GM18526 (cell line): Measurements from ENCODE around the gene SMPDL3B.

ENCODE experiments used
- POLR2A ChIP-seq: IDR thresholded peaks from 3 replicates; pipeline ENCODE4 v1.6.1; 2011; ENCODE audit not compliant: insufficient read length; ENCODE audit errors: extremely low read depth

The SMPDL3B gene

DNA sequence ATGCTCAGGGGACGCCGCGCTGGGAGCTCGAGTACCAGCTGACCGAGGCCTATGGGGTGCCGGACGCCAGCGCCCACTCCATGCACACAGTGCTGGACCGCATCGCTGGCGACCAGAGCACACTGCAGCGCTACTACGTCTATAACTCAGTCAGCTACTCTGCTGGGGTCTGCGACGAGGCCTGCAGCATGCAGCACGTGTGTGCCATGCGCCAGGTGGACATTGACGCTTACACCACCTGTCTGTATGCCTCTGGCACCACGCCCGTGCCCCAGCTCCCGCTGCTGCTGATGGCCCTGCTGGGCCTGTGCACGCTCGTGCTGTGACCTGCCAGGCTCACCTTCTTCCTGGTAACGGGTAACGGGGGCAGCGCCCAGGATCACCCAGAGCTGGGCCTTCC, 23.7 kb downstream of the SMPDL3B start:
- TF ChIP-seq POLR2A = no peak

DNA sequence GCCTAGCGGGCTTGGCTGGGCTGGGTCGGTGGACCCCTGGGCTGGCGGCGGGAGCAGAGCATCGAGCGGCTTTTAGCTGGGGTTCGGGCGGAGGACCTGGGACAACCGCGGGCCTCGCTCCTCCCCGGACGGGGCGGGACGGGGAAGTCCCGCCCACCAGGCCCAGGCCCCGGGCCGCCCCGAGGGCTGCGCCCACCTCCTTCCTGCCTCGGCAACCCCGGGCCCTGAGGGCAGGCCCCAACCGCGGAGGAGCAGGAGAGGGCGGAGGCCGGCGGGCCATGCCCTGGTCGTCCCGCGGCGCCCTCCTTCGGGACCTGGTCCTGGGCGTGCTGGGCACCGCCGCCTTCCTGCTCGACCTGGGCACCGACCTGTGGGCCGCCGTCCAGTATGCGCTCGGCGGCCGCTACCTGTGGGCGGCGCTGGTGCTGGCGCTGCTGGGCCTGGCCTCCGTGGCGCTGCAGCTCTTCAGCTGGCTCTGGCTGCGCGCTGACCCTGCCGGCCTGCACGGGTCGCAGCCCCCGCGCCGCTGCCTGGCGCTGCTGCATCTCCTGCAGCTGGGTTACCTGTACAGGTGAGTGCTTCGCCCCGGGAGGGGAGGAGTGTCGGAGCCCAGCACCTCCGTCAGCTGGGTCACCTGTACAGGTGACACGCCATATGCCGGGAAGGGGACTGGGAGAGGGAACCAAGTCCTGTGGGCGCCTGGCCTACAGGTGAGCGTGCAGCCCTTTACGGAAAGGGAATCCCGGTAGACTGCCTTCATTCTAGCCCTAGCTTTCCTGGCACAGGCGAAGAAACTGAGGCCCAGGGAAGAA, 25.2 kb downstream of the SMPDL3B start, which contains the start of gene XKR8:
Gene XKR8 (plus strand): TSS at position 182 of the 812 bp plus-strand sequence. CDS start 97 bp downstream, at position 279.
- TF ChIP-seq POLR2A = peak; percentile 62

DNA sequence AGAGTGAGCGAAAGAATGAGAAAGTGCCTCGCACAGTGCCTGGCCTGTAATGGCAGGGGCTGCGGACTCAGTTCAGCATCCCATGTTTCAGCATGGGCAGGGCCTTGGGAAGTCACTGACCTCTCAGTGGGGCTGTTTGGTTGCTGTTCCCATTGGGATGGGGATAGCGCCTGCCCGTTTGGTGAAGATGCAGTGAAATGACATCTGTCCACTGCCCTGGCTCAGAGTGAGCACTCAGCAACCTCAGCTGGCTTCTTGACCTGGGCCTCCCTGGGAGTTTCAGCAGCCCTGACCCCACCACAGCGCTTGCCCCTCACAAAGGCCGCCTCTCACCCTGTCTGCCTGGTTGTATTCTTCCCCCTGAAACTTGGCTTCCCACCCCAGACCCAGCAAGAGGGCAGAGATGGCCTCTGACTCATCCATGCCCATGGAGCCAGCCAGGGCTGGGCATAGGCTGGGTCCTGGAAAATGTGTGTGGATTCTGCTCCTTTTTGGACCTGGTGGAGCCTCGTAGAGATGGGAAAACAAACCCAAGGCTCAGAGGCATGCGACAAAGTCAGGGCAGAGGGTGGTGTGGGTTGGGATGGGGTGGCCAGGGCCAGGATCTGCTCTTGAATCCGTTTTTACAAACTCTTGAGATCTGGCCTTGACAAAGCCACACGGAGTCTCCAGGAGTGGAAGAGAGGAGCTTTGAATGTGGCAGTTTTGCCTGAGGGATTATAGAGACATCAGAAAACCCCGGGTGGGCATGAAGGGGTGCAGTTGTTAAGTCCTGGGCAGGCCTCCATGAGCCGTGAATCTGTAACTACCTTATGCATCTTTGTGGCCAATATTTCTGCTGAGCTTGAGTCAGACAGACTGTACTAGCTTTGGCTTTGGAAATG, 26.2 kb downstream of the SMPDL3B start:
- no peak for TF ChIP-seq POLR2A

- no peak for TF ChIP-seq POLR2A
Observed at GRCh38 chr1:27961646-27962221, 26.9 kb downstream of the SMPDL3B start.

DNA sequence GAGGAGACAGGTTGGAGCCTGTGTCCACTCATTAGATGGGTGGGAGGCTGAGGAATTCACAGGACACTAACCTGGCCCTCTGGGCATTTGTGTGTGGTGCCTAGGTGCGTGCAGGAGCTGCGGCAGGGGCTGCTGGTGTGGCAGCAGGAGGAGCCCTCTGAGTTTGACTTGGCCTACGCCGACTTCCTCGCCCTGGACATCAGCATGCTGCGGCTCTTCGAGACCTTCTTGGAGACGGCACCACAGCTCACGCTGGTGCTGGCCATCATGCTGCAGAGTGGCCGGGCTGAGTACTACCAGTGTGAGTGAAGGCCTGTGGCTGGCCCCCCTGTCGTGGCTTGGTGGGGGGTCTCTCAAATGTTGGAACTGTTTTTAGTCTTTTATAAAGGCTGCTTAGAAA, 28.6 kb downstream of the SMPDL3B start:
- no peak for TF ChIP-seq POLR2A

DNA sequence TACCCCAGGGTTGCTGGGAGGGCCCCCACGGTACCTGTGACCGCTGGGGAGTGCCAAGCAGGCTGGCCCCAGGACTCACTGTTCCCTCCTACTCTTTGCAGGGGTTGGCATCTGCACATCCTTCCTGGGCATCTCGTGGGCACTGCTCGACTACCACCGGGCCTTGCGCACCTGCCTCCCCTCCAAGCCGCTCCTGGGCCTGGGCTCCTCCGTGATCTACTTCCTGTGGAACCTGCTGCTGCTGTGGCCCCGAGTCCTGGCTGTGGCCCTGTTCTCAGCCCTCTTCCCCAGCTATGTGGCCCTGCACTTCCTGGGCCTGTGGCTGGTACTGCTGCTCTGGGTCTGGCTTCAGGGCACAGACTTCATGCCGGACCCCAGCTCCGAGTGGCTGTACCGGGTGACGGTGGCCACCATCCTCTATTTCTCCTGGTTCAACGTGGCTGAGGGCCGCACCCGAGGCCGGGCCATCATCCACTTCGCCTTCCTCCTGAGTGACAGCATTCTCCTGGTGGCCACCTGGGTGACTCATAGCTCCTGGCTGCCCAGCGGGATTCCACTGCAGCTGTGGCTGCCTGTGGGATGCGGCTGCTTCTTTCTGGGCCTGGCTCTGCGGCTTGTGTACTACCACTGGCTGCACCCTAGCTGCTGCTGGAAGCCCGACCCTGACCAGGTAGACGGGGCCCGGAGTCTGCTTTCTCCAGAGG, 31.8 kb downstream of the SMPDL3B start:
- TF ChIP-seq POLR2A = no peak

DNA sequence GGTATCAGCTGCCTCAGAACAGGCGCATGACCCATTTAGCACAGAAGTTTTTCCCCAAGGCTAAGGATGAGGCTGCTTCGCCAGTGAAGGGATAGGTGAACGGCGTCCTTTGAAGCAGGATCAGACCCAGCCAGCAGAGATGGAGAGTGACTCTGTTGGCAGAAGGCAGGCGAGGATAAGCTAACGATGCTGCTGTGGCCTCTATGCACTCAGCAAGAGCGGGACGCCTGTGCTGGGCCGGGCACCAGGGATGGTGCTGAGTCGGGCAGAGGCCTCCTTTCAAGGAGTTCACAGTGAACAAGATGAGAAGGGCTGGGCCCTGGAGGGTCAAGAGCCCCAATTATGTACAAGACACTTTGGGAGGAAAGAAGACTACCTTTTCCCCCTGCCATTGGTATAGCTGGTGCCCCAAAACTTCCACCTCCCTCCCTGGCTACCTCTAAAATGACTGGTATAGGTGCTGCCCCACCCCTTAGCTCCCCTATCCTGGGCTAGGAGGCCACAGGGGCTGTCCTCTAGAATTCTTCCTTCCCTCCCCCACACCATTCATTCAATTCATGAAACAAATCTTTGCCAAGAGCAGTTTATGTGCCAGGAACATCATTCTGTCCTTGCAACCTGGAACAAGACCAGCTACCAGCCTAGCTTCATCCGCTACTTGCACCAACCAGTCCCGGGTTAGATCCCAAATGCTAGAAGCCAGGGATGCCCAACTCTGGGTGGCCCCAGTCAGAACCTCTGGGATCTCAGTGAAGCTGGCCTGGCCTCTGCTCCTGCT, 32.5 kb downstream of the SMPDL3B start:
- TF ChIP-seq POLR2A = no peak

DNA sequence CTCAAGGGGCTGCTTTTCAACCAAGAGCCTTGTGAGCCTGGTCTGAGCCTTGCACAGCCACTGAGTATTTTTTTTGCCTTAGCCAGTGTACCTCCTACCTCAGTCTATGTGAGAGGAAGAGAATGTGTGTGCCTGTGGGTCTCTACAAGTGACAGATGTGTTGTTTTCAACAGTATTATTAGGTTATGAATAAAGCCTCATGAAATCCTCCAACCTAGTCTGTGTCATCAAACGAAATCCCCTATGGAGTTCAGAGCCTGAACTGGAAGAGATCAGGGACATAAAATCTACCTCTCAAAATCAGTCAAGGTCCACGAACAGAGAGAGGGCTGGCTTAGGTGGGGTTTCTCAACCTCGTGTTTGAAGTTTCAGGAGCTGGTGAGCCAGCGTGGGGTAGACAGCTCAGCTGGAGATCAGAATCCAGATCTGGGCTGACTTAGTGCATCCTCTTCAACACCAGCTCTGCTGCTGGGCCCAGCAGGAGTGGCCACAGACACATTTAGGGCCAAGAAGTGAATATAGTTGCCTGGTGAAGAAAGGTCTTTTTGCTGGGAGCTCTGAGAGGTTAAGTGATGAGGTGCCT, 33.2 kb downstream of the SMPDL3B start:
- no peak for TF ChIP-seq POLR2A

DNA sequence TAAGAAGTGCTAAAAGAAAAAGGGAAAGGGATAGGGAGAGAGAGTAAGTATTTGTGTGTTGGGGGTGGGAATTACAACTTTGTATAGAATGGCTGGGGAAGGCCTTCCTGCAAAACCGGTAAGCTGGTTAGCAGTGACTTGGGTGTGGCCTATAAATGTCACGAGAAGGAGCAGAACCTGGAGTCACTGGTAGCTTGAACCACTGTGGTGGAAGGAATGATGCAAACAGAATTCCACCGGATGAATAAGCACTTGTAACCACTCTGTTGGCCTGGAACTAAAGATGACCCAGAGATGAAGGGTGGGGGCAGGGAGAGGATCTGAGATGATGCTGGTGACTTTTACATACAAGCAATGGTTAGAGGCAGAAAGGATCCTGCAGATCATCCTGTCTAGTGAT, 33.9 kb downstream of the SMPDL3B start:
- TF ChIP-seq POLR2A = no peak

DNA sequence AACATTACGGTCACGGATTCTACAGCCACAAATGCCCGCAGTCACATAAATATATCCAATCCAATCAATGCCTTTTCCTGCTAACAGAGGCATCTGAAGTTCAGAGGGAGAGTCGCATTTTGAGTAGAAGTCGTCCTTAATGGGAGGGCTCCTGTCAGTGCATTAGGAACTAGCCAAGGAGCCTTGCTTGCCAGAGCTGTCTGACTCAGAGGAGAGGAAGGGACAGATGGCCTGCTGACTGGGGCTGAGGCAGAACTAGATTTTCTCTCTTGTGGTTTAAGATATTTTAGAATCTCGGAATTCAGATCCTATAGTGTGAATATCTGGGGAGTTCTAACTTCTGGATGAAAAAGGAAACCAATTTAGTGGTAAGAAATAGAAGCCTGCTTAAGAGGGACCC, 35.6 kb downstream of the SMPDL3B start:
- no peak for TF ChIP-seq POLR2A

- TF ChIP-seq POLR2A = no peak
Observed at GRCh38 chr1:27971674-27972073, 36.9 kb downstream of the SMPDL3B start.

DNA sequence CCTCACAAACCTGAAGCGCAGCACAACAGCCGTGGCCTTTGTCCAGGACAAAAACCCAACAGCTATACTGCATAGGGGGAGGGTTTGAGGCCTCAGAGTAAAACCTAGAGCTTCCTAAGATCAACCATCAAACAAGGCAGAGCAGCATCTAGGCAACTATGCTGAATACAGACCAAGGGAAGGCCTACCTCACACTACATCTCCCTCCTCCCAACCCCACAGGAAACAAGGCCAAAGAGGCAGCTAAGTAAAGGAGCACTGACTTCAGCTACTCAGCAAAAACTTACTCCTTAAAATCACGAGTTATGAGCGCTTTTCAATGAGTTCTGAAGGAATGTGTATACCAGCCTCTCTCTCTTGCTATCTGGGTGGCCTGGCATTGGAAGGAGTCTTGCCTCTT, 37.3 kb downstream of the SMPDL3B start:
- TF ChIP-seq POLR2A = no peak

GRCh38 chr1:27973771-27974416, 39.1 kb downstream of the SMPDL3B start:
- TF ChIP-seq POLR2A = no peak

- TF ChIP-seq POLR2A = no peak
Observed at GRCh38 chr1:27974417-27974781, 39.6 kb downstream of the SMPDL3B start.
